GM18526 (cell line): ENCODE data around the gene HPCAL1.

Source experiments
- POLR2A ChIP-seq: IDR thresholded peaks from 3 replicates; pipeline ENCODE4 v1.6.1; 2011; ENCODE audit not compliant: insufficient read length; ENCODE audit errors: extremely low read depth

HPCAL1 gene

GRCh38 chr2:10286216-10287037 lies 16.3 kb upstream of the HPCAL1 start:
- no peak for TF ChIP-seq POLR2A

GRCh38 chr2:10287761-10288160 lies 14.9 kb upstream of the HPCAL1 start:
- TF ChIP-seq POLR2A, result no peak

GRCh38 chr2:10288606-10289005 lies 14.1 kb upstream of the HPCAL1 start:
- TF ChIP-seq POLR2A, result no peak

GRCh38 chr2:10289352-10289751 lies 13.4 kb upstream of the HPCAL1 start:
- TF ChIP-seq POLR2A, result no peak

GRCh38 chr2:10289891-10290290 lies 12.8 kb upstream of the HPCAL1 start:
- TF ChIP-seq POLR2A, result no peak

GRCh38 chr2:10292033-10292432 lies 10.7 kb upstream of the HPCAL1 start:
- no peak for TF ChIP-seq POLR2A

- no peak for TF ChIP-seq POLR2A
Observed at GRCh38 chr2:10293603-10294002, 9.1 kb upstream of the HPCAL1 start.

GRCh38 chr2:10294077-10294476 lies 8.6 kb upstream of the HPCAL1 start:
- no peak for TF ChIP-seq POLR2A

GRCh38 chr2:10296142-10296541 lies 6.6 kb upstream of the HPCAL1 start:
- TF ChIP-seq POLR2A, result no peak

GRCh38 chr2:10297191-10297830 lies 5.4 kb upstream of the HPCAL1 start:
- no peak for TF ChIP-seq POLR2A

- no peak for TF ChIP-seq POLR2A
Observed at GRCh38 chr2:10297959-10298531, 4.7 kb upstream of the HPCAL1 start.

GRCh38 chr2:10300328-10300920 lies 2.3 kb upstream of the HPCAL1 start:
- no peak for TF ChIP-seq POLR2A

- no peak for TF ChIP-seq POLR2A
Observed at GRCh38 chr2:10300997-10301940, 1.4 kb upstream of the HPCAL1 start.

- TF ChIP-seq POLR2A, result peak; percentile 30
Observed at GRCh38 chr2:10301941-10302478, 694 bp upstream of the HPCAL1 start.
